Colonic mucosa (tissue), 4 donors: ENCODE data around the gene CASS4. TPM values are rescaled to one million over a fixed set of nuclear protein-coding genes. Genes with fewer than 3 reads are reported as not detected.

ENCODE experiments used
- DNase-seq: peaks from one replicate; pipeline ENCODE4 v3.0.0-alpha.2; 2020
- H3K27ac ChIP-seq: fragments of 200-600 bp; one replicate; pipeline ENCODE4 v1.8.0; 2021
- H3K27me3 ChIP-seq: fragments of 200-600 bp; one replicate; pipeline ENCODE4 v1.8.0; 2021
- H3K36me3 ChIP-seq: fragments of 200-600 bp; one replicate; pipeline ENCODE4 v1.8.0; 2021
- H3K4me1 ChIP-seq: fragments of 200-600 bp; one replicate; pipeline ENCODE4 v1.8.0; 2021; ENCODE audit warnings: mild to moderate bottlenecking
- H3K4me3 ChIP-seq: fragments of 200-600 bp; one replicate; pipeline ENCODE4 v1.8.0; 2021
- H3K9ac ChIP-seq, 2 donors: one replicate each; pipeline ENCODE4 v1.7.0; 2013; ENCODE audit warnings: control low read depth in 2 of 2, low read depth in 2 of 2, low read length in 2 of 2
- H3K9me3 ChIP-seq: fragments of 200-600 bp; one replicate; pipeline ENCODE4 v1.8.0; 2021
- intact Hi-C: fragments of 100-400 bp; cut with DNase I; formaldehyde crosslinking; loops from one replicate; pipeline ENCODE4 v1.14.1; 2022
- total RNA-seq, 2 donors: library from RNA; stranded (reverse); fragmentation: NEBNext Ultra II Directional in 1 of 2; extraction: Animal tissue kit (Norgen Biotek cat#: 25700) in 1 of 2; gene quantifications; one replicate each; pipeline ENCODE4 v1.2.1, GENCODE V29; 2021
- TF ChIP-seq, protein P1 (sequence below): fragments of 200-600 bp; IDR thresholded peaks from one replicate; pipeline ENCODE4 v1.8.0; 2022; ENCODE audit warnings: antibody characterized with exemption, mild to moderate bottlenecking
- donor health status: healthy.
- donor health status: DM: no; HTN: no; CAD: no.
- donor health status: DM: no; HTN: no; CAD: no.

The CASS4 gene
- total RNA-seq, 2 donors from 2014 or later, result 0.17 to 0.98 TPM

DNA sequence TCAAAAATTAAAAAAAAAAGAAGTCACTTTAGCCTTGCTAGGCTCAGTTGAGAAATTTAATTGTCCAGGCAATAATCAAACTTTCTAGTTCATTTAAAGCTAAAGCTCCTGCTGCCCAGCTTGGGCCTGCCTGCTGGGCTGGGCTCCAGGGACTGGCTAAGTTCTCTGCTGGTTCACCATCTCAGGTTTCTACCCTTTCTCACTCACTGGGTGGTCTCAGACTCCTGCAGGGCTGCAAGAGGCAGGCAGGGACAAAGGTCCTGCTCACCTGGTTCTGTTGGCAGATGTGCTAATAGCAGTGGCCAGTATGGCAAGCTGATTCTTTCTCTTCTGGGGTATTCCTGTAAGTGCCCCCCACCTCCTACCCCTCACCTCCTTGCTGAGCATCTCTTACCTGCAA lies 35.2 kb downstream of the CASS4 start:
- Histone ChIP-seq H3K27me3 (no peaks in the 10 kb centered on the region), H3K9ac (no peak overlapping the region), H3K36me3 (no peaks in the 10 kb centered on the region), H3K9me3 (no peaks in the 10 kb centered on the region), H3K27ac (no peak overlapping the region), H3K4me1 (no peaks in the 10 kb centered on the region), H3K4me3 (no peak overlapping the region)
- DNase-seq, result no peak
- TF ChIP-seq, protein P1, sequence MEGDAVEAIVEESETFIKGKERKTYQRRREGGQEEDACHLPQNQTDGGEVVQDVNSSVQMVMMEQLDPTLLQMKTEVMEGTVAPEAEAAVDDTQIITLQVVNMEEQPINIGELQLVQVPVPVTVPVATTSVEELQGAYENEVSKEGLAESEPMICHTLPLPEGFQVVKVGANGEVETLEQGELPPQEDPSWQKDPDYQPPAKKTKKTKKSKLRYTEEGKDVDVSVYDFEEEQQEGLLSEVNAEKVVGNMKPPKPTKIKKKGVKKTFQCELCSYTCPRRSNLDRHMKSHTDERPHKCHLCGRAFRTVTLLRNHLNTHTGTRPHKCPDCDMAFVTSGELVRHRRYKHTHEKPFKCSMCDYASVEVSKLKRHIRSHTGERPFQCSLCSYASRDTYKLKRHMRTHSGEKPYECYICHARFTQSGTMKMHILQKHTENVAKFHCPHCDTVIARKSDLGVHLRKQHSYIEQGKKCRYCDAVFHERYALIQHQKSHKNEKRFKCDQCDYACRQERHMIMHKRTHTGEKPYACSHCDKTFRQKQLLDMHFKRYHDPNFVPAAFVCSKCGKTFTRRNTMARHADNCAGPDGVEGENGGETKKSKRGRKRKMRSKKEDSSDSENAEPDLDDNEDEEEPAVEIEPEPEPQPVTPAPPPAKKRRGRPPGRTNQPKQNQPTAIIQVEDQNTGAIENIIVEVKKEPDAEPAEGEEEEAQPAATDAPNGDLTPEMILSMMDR, result no peak
- intact Hi-C loops, result no loop called here

DNA sequence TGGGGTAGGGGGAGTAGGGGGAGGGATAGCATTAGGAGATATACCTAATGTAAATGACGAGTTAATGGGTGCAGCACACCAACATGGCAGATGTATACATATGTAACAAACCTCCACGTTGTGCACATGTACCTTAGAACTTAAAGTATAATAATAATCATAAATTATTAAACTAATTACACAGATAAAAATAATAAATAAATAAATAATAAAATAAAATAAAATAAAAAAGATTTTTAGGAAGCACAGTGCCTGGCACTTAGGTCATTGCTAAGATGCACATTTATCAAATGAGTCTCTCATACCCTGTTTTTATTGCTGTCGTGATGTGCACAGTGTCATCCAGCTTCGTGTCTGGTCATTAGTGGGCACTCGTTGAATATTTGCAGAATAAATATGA lies 37.4 kb downstream of the CASS4 start:
- intact Hi-C loops, result no loop called here
- H3K36me3 ChIP-seq, result no peaks in the 10 kb centered on the region
- TF ChIP-seq, protein P1, result no peak
- H3K9ac ChIP-seq, result no peak overlapping the region
- H3K27ac ChIP-seq, result no peak overlapping the region
- no peak for DNase-seq
- H3K4me3 ChIP-seq, result no peak overlapping the region
- no peaks in the 10 kb centered on the region for H3K4me1 ChIP-seq
- no peaks in the 10 kb centered on the region for H3K9me3 ChIP-seq
- no peaks in the 10 kb centered on the region for H3K27me3 ChIP-seq

DNA sequence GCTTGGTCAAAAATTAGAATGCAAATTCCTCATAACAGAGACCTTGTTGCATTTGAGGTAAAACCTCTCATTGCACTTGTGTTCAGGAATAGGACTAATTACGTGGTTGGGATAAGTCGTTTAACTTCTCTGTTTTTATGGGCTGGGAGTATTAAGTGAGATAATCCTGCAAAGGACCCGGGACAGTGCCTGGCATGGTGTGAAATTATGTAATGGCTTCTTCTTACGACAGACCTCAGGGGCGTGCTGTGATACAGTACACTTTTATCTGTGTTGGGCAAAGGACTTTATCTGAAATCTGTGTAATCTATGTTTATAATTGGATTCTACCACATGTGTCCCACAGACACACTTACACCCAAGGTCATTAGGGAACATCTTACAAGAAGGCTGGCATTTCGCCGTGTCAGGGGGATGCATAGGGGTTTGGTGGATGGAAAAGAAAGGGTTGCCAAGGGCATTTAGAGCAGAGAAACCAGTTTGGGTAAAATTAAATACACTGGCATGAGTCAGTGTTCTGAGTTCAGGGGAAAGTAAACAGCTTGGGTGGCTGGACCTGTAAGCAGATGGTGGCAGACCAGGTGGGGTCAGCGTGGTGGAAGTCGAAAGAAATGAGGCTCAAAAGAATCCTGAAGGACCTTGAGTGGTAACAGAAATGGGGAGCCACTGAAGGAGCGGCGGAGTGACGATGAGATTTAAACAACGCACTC lies 39.2 kb downstream of the CASS4 start:
- Histone ChIP-seq H3K27ac (no peak overlapping the region), H3K27me3 (no peaks in the 10 kb centered on the region), H3K4me3 (no peak overlapping the region), H3K36me3 (no peaks in the 10 kb centered on the region), H3K9me3 (no peaks in the 10 kb centered on the region), H3K4me1 (no peaks in the 10 kb centered on the region), H3K9ac (no peak overlapping the region)
- TF ChIP-seq, protein P1, result no peak
- DNase-seq, result no peak
- intact Hi-C loops, result no loop called here

DNA sequence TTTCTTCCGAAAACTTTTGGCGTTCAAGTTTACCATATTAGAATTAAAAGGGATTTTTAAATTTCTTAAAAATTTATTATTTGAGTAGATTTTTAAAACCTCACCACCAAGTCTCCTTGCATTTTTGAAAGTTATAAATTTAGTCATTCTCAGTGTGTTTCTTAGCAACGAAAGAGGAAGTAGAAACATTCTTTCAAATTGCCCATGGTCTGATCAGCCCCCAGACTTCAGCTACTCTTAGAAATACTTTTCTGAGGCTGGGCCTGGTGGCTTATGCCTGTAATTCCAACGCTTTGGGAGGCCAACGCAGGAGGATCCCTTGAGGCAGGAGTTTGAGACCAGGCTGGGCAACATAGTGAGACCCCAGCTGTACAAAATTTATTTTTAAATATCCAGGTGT lies 41.3 kb downstream of the CASS4 start:
- H3K9me3 ChIP-seq, result no peaks in the 10 kb centered on the region
- no peak for DNase-seq
- no peak overlapping the region for H3K4me3 ChIP-seq
- H3K27ac ChIP-seq, result no peak overlapping the region
- intact Hi-C loops, result no loop called here
- no peaks in the 10 kb centered on the region for H3K36me3 ChIP-seq
- no peak overlapping the region for H3K9ac ChIP-seq
- TF ChIP-seq, protein P1, result no peak
- no peaks in the 10 kb centered on the region for H3K27me3 ChIP-seq
- no peaks in the 10 kb centered on the region for H3K4me1 ChIP-seq

DNA sequence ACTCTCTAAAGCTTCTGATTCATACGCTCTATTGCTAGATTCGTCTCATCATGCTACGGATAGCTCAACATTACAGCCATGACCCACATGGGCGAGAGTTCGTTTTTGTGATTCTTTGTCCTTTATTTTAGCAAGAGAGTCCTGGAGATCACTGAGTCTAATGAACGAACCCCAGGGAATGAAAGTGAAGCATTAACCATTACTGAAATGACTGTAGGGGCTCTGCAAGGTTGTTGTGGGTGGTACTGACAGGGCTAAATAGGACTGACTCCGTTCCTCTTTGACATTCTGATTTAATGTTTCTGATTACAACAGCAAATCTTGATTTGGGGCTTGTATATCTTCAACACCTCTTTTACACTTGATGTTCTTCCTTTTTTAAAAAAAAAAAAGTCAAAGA lies 42.7 kb downstream of the CASS4 start:
- TF ChIP-seq, protein P1, result no peak
- intact Hi-C loops, result no loop called here
- Histone ChIP-seq H3K36me3 (no peaks in the 10 kb centered on the region), H3K9ac (no peak overlapping the region), H3K4me3 (no peak overlapping the region), H3K27me3 (no peaks in the 10 kb centered on the region), H3K27ac (no peak overlapping the region), H3K4me1 (no peaks in the 10 kb centered on the region), H3K9me3 (no peaks in the 10 kb centered on the region)
- no peak for DNase-seq
